Astrocyte (in vitro differentiated cells and primary cell): ENCODE results near the gene CACHD1. TPM values are rescaled to one million over a fixed set of nuclear protein-coding genes. Genes with fewer than 3 reads are reported as not detected.
A peak's percentile ranks its signal among the peaks of the same experiment; 100 is the strongest.

Experiments
- DNase-seq: peaks from one replicate; pipeline ENCODE4 v3.0.0-alpha.2; 2010; ENCODE audit warnings: low read depth
- FAIRE-seq: peaks from 2 replicates; lab custom pipeline; 2011; peaks lifted over from hg19 to GRCh38; lab: Jason Lieb, UNC
- H2AFZ ChIP-seq: 2 replicates; pipeline ENCODE4 v1.6.0; 2012; ENCODE audit warnings: low read depth, low read length, inconsistent platforms
- H3K27ac ChIP-seq: 2 replicates; pipeline ENCODE4 v1.5.1; 2011; ENCODE audit warnings: low read depth, low read length, inconsistent platforms
- H3K27me3 ChIP-seq: 2 replicates; pipeline ENCODE4 v1.6.0; 2011; ENCODE audit warnings: low read length, inconsistent platforms; ENCODE audit not compliant: insufficient read depth
- H3K36me3 ChIP-seq: 2 replicates; pipeline ENCODE4 v1.5.1; 2011; ENCODE audit warnings: low read length, inconsistent platforms; ENCODE audit not compliant: insufficient read depth
- H3K4me1 ChIP-seq: 2 replicates; pipeline ENCODE4 v1.5.1; 2011; ENCODE audit warnings: low read length, inconsistent platforms; ENCODE audit not compliant: insufficient read depth
- H3K4me2 ChIP-seq: 2 replicates; pipeline ENCODE4 v1.6.0; 2012; ENCODE audit warnings: low read length, inconsistent platforms
- H3K4me3 ChIP-seq: 2 replicates; pipeline ENCODE4 v1.5.1; 2011; ENCODE audit warnings: low read depth, mild to moderate bottlenecking, low read length, inconsistent platforms; ENCODE audit not compliant: insufficient read depth
- H3K79me2 ChIP-seq: 2 replicates; pipeline ENCODE4 v1.6.0; 2012; ENCODE audit warnings: mild to moderate bottlenecking, low read length, inconsistent platforms; ENCODE audit not compliant: insufficient read depth
- H3K9ac ChIP-seq: 2 replicates; pipeline ENCODE4 v1.6.0; 2012; ENCODE audit warnings: mild to moderate bottlenecking, low read length, inconsistent platforms
- H3K9me3 ChIP-seq: 2 replicates; pipeline ENCODE4 v1.5.1; 2012; ENCODE audit warnings: low read depth, mild to moderate bottlenecking, low read length, inconsistent platforms; ENCODE audit not compliant: insufficient read depth
- H4K20me1 ChIP-seq: 2 replicates; pipeline ENCODE4 v1.6.0; 2012; ENCODE audit warnings: low read length, inconsistent platforms; ENCODE audit not compliant: insufficient read depth
- H3K27ac Mint-ChIP-seq: one replicate; pipeline ENCODE4 v1.8.0; 2021; ENCODE audit warnings: mild to moderate bottlenecking, mixed read lengths; ENCODE audit not compliant: unreplicated experiment
- H3K27me3 Mint-ChIP-seq: one replicate; pipeline ENCODE4 v1.8.0; 2021; ENCODE audit warnings: low read depth, mixed read lengths; ENCODE audit not compliant: unreplicated experiment
- H3K36me3 Mint-ChIP-seq: one replicate; pipeline ENCODE4 v1.8.0; 2021; ENCODE audit warnings: low read depth, mixed read lengths; ENCODE audit not compliant: unreplicated experiment
- H3K4me1 Mint-ChIP-seq: one replicate; pipeline ENCODE4 v1.8.0; 2021; ENCODE audit warnings: low read depth, mixed read lengths; ENCODE audit not compliant: unreplicated experiment
- H3K4me3 Mint-ChIP-seq: one replicate; pipeline ENCODE4 v1.8.0; 2021; ENCODE audit warnings: mild to moderate bottlenecking, moderate library complexity, mixed read lengths; ENCODE audit not compliant: unreplicated experiment
- H3K9me3 Mint-ChIP-seq: one replicate; pipeline ENCODE4 v1.8.0; 2021; ENCODE audit warnings: mild to moderate bottlenecking, mixed read lengths; ENCODE audit not compliant: unreplicated experiment
- CTCF ChIP-seq: IDR thresholded peaks from 2 replicates; pipeline ENCODE4 v1.5.1; 2011; ENCODE audit warnings: low read depth, mild to moderate bottlenecking, inconsistent platforms, low read length, moderate library complexity; ENCODE audit not compliant: insufficient read depth
- EZH2 ChIP-seq: IDR thresholded peaks from 2 replicates; pipeline ENCODE4 v1.6.1; 2012; ENCODE audit warnings: mild to moderate bottlenecking, low read length, inconsistent platforms; ENCODE audit not compliant: insufficient read depth
- total RNA-seq: library from RNA; stranded (reverse); gene quantifications from 2 replicates; pipeline ENCODE4 v1.2.1, GENCODE V29; 2021

The CACHD1 gene
- total RNA-seq, 1 donor from 2014 or later, result 21.2 TPM

GRCh38 chr1:64470665-64471217 is 812 bp downstream of the CACHD1 start:
- peak overlapping the region; percentile 80 for H3K9ac ChIP-seq
- peak overlapping the region; percentile 48 for H3K27ac ChIP-seq
- peak overlapping the region; percentile 70 for H2AFZ ChIP-seq
- H3K27me3 Mint-ChIP-seq, result peaks cover 18% of the 10 kb centered on the region
- no peaks in the 10 kb centered on the region for H3K36me3 ChIP-seq
- peak overlapping the region; percentile 67 for H3K27ac Mint-ChIP-seq
- no peaks in the 10 kb centered on the region for H3K36me3 Mint-ChIP-seq
- peaks cover 10% of the 10 kb centered on the region for H3K4me1 ChIP-seq
- H3K4me3 ChIP-seq, result peak overlapping the region; percentile 78
- DNase-seq (no peak), FAIRE-seq (no peak)
- peaks cover 25% of the 10 kb centered on the region for H3K4me1 Mint-ChIP-seq
- no peaks in the 10 kb centered on the region for H3K9me3 ChIP-seq
- peak overlapping the region; percentile 96 for H3K4me3 Mint-ChIP-seq
- H3K27me3 ChIP-seq, result peaks cover 7% of the 10 kb centered on the region
- H3K9me3 Mint-ChIP-seq, result peaks cover 1% of the 10 kb centered on the region
- peaks cover 31% of the 10 kb centered on the region for H4K20me1 ChIP-seq
- TF ChIP-seq EZH2 (no peak), CTCF (no peak)
- H3K79me2 ChIP-seq, result peaks cover 16% of the 10 kb centered on the region
- H3K4me2 ChIP-seq, result peak overlapping the region; percentile 95

- H3K36me3 ChIP-seq, result no peaks in the 10 kb centered on the region
- H3K27me3 Mint-ChIP-seq, result peaks cover 18% of the 10 kb centered on the region
- TF ChIP-seq EZH2 (no peak), CTCF (no peak)
- H4K20me1 ChIP-seq, result peaks cover 31% of the 10 kb centered on the region
- H3K9ac ChIP-seq, result peak overlapping the region; percentile 80
- DNase-seq (no peak), FAIRE-seq (no peak)
- H3K9me3 Mint-ChIP-seq, result peaks cover 1% of the 10 kb centered on the region
- peak overlapping the region; percentile 78 for H3K4me3 ChIP-seq
- H3K4me1 ChIP-seq, result peaks cover 16% of the 10 kb centered on the region
- H3K27ac ChIP-seq, result no peak overlapping the region
- no peaks in the 10 kb centered on the region for H3K9me3 ChIP-seq
- H3K79me2 ChIP-seq, result peaks cover 19% of the 10 kb centered on the region
- H3K27ac Mint-ChIP-seq, result peak overlapping the region; percentile 67
- peak overlapping the region; percentile 96 for H3K4me3 Mint-ChIP-seq
- H3K4me1 Mint-ChIP-seq, result peaks cover 30% of the 10 kb centered on the region
- H2AFZ ChIP-seq, result peak overlapping the region; percentile 70
- peak overlapping the region; percentile 95 for H3K4me2 ChIP-seq
- H3K36me3 Mint-ChIP-seq, result no peaks in the 10 kb centered on the region
- peaks cover 7% of the 10 kb centered on the region for H3K27me3 ChIP-seq
Measured at GRCh38 chr1:64471218-64472039, 1.5 kb downstream of the CACHD1 start.

- Mint-ChIP-seq H3K27me3 (peaks cover 18% of the 10 kb centered on the region), H3K4me3 (peak overlapping the region; percentile 96), H3K4me1 (peaks cover 36% of the 10 kb centered on the region), H3K36me3 (no peaks in the 10 kb centered on the region), H3K9me3 (peaks cover 1% of the 10 kb centered on the region), H3K27ac (peak overlapping the region; percentile 51)
- peak overlapping the region; percentile 80 for H3K9ac ChIP-seq
- peak overlapping the region; percentile 78 for H3K4me3 ChIP-seq
- H3K36me3 ChIP-seq, result no peaks in the 10 kb centered on the region
- H3K4me1 ChIP-seq, result peaks cover 21% of the 10 kb centered on the region
- peak overlapping the region; percentile 70 for H2AFZ ChIP-seq
- no peaks in the 10 kb centered on the region for H3K9me3 ChIP-seq
- peaks cover 7% of the 10 kb centered on the region for H3K27me3 ChIP-seq
- H3K4me2 ChIP-seq, result peak overlapping the region; percentile 95
- DNase-seq (no peak), FAIRE-seq (no peak)
- no peak for TF ChIP-seq CTCF
- TF ChIP-seq EZH2, result no peak
- H4K20me1 ChIP-seq, result peaks cover 32% of the 10 kb centered on the region
- H3K27ac ChIP-seq, result no peak overlapping the region
- peaks cover 19% of the 10 kb centered on the region for H3K79me2 ChIP-seq
Measured at GRCh38 chr1:64472040-64472376, 2.1 kb downstream of the CACHD1 start.
